Chondrocyte (in vitro differentiated cells): ENCODE data around the gene SPIN2B. TPM values are rescaled to one million over a fixed set of nuclear protein-coding genes. Genes with fewer than 3 reads are reported as not detected.

ENCODE experiments used
- total RNA-seq: library from RNA; stranded (reverse); gene quantifications from 3 replicates; pipeline ENCODE4 v1.2.1, GENCODE V29; 2021

The SPIN2B gene
- total RNA-seq, 1 donor from 2014 or later, result 12.9 TPM

Other genes with a start within 250 kb of the SPIN2B start
- 9.3 to 9.9 TPM (median 9.7 TPM) in 3 replicates for gene SPIN3, start 126.0 kb downstream of the SPIN2B start, total RNA-seq
- gene SPIN2A, start 15.8 kb upstream of the SPIN2B start, total RNA-seq, result 0.54 to 2.3 TPM (median 1.0 TPM) in 3 replicates
- 0.31 to 1.2 TPM (median 0.50 TPM) in 3 replicates for gene FAAH2, start 165.2 kb upstream of the SPIN2B start, total RNA-seq